Smooth muscle cell (in vitro differentiated cells): ENCODE results near the gene UTP20. TPM values are rescaled to one million over a fixed set of nuclear protein-coding genes. Genes with fewer than 3 reads are reported as not detected.

Source experiments
- DNase-seq: peaks from one replicate; lab custom pipeline; 2025; ENCODE audit not compliant: unreplicated experiment; lab: John Stamatoyannopoulos, UW
- H2AFZ ChIP-seq: fragments of 200-600 bp; sonication (generic); 2 replicates; pipeline ENCODE4 v1.6.0; 2016; ENCODE audit warnings: antibody characterized with exemption, low read depth, mild to moderate bottlenecking
- H3F3A ChIP-seq: fragments of 200-600 bp; sonication (generic); 2 replicates; pipeline ENCODE4 v1.6.0; 2017; ENCODE audit warnings: antibody characterized with exemption, low read depth
- H3K27ac ChIP-seq: fragments of 200-600 bp; sonication (generic); 2 replicates; pipeline ENCODE4 v1.5.1; 2016; ENCODE audit warnings: low read depth, mild to moderate bottlenecking
- H3K27me3 ChIP-seq: fragments of 200-600 bp; sonication (generic); 2 replicates; pipeline ENCODE4 v1.6.1; 2016; ENCODE audit warnings: low read depth, mild to moderate bottlenecking
- H3K36me3 ChIP-seq: fragments of 200-600 bp; sonication (generic); 2 replicates; pipeline ENCODE4 v1.5.1; 2016; ENCODE audit warnings: low read depth
- H3K4me1 ChIP-seq: fragments of 200-600 bp; sonication (generic); 2 replicates; pipeline ENCODE4 v1.5.1; 2016; ENCODE audit warnings: low read depth
- H3K4me2 ChIP-seq: fragments of 200-600 bp; sonication (generic); 2 replicates; pipeline ENCODE4 v1.6.0; 2016; ENCODE audit warnings: mild to moderate bottlenecking
- H3K4me3 ChIP-seq: fragments of 200-600 bp; sonication (generic); 2 replicates; pipeline ENCODE4 v1.5.1; 2016; ENCODE audit warnings: mild to moderate bottlenecking
- H3K79me2 ChIP-seq: fragments of 200-600 bp; sonication (generic); 2 replicates; pipeline ENCODE4 v1.6.0; 2016; ENCODE audit warnings: low read depth, mild to moderate bottlenecking
- H3K9ac ChIP-seq: fragments of 200-600 bp; sonication (generic); 2 replicates; pipeline ENCODE4 v1.6.0; 2016; ENCODE audit warnings: low read depth
- H3K9me3 ChIP-seq: fragments of 200-600 bp; sonication (generic); replicated peaks from 2 replicates; pipeline ENCODE4 v1.5.1; 2016; ENCODE audit warnings: low read depth
- H4K20me1 ChIP-seq: fragments of 200-600 bp; sonication (generic); 2 replicates; pipeline ENCODE4 v1.6.0; 2016; ENCODE audit warnings: low read depth
- CTCF ChIP-seq: fragments of 200-600 bp; sonication (generic); IDR thresholded peaks from 2 replicates; pipeline ENCODE4 v1.5.1; 2017; ENCODE audit warnings: borderline replicate concordance, mild to moderate bottlenecking, antibody characterized with exemption; ENCODE audit not compliant: insufficient read depth, poor library complexity, severe bottlenecking
- WGBS: methylation state at CpG from one replicate; pipeline ENCODE4 v1.1.7; 2016; ENCODE audit warnings: low lambda C conversion rate; 5-methylcytosine and 5-hydroxymethylcytosine counted together
- polyA plus RNA-seq: library from polyadenylated mRNA; unstranded; fragments of >200 nt; fragmentation: Nextera tagmentation; extraction: Ambion mirVana; gene quantifications from 2 replicates; pipeline ENCODE4 v1.2.1, GENCODE V29; 2016
- total RNA-seq: library from RNA; depleted of rRNA; stranded (reverse); fragments of >200 nt; gene quantifications from 2 replicates; pipeline ENCODE4 v1.2.3, GENCODE V29; 2014

The UTP20 gene
- total and polyA plus RNA-seq, 2 experiments from 2014 or later = 1.7 to 11.9 TPM

GRCh38 chr12:101336437-101336836 is 56.5 kb downstream of the UTP20 start:
- Histone ChIP-seq H4K20me1 (no peaks in the 10 kb centered on the region), H3K9me3 (no peaks in the 10 kb centered on the region), H3K4me1 (no peaks in the 10 kb centered on the region), H2AFZ (no peak overlapping the region), H3F3A (no peaks in the 10 kb centered on the region), H3K36me3 (peaks cover 6% of the 10 kb centered on the region), H3K4me3 (no peak overlapping the region), H3K9ac (no peak overlapping the region), H3K27me3 (no peaks in the 10 kb centered on the region), H3K4me2 (no peak overlapping the region), H3K79me2 (no peaks in the 10 kb centered on the region), H3K27ac (no peak overlapping the region)
- TF ChIP-seq CTCF = no peak
- no peak for DNase-seq
- 91% methylated on average over 2 of the region's 2 CpGs for WGBS

GRCh38 chr12:101338087-101338486 is 58.2 kb downstream of the UTP20 start:
- Histone ChIP-seq H3F3A (no peaks in the 10 kb centered on the region), H2AFZ (no peak overlapping the region), H3K9me3 (no peaks in the 10 kb centered on the region), H3K9ac (no peak overlapping the region), H3K79me2 (no peaks in the 10 kb centered on the region), H3K4me2 (no peak overlapping the region), H3K4me1 (no peaks in the 10 kb centered on the region), H3K27ac (no peak overlapping the region), H3K36me3 (peaks cover 9% of the 10 kb centered on the region), H3K4me3 (no peak overlapping the region), H3K27me3 (no peaks in the 10 kb centered on the region), H4K20me1 (no peaks in the 10 kb centered on the region)
- no peak for TF ChIP-seq CTCF
- DNase-seq = no peak
- WGBS = 84% methylated on average over 4 of the region's 4 CpGs

- no peaks in the 10 kb centered on the region for H3K27me3 ChIP-seq
- no peak overlapping the region for H3K4me2 ChIP-seq
- H3K4me3 ChIP-seq = no peak overlapping the region
- no peak overlapping the region for H3K9ac ChIP-seq
- H2AFZ ChIP-seq = no peak overlapping the region
- WGBS = 92% methylated on average over 3 of the region's 3 CpGs
- no peaks in the 10 kb centered on the region for H3F3A ChIP-seq
- H4K20me1 ChIP-seq = no peaks in the 10 kb centered on the region
- no peak for DNase-seq
- peaks cover 3% of the 10 kb centered on the region for H3K9me3 ChIP-seq
- H3K4me1 ChIP-seq = no peaks in the 10 kb centered on the region
- no peak overlapping the region for H3K27ac ChIP-seq
- H3K79me2 ChIP-seq = no peaks in the 10 kb centered on the region
- no peak for TF ChIP-seq CTCF
- H3K36me3 ChIP-seq = peaks cover 28% of the 10 kb centered on the region
Observed at GRCh38 chr12:101343893-101344292, 64.0 kb downstream of the UTP20 start.

GRCh38 chr12:101351682-101352081 is 71.8 kb downstream of the UTP20 start:
- Histone ChIP-seq H3K4me3 (no peak overlapping the region), H3K4me2 (no peak overlapping the region), H3K9ac (no peak overlapping the region), H4K20me1 (no peaks in the 10 kb centered on the region), H3K36me3 (peaks cover 28% of the 10 kb centered on the region), H3K27ac (no peak overlapping the region), H3K9me3 (peaks cover 3% of the 10 kb centered on the region), H3K79me2 (no peaks in the 10 kb centered on the region), H2AFZ (no peak overlapping the region), H3K27me3 (no peaks in the 10 kb centered on the region), H3F3A (no peaks in the 10 kb centered on the region), H3K4me1 (no peaks in the 10 kb centered on the region)
- no peak for TF ChIP-seq CTCF
- no peak for DNase-seq
- 97% methylated on average over 4 of the region's 4 CpGs for WGBS
